ENCODE measurements around the gene KMO.

DNA sequence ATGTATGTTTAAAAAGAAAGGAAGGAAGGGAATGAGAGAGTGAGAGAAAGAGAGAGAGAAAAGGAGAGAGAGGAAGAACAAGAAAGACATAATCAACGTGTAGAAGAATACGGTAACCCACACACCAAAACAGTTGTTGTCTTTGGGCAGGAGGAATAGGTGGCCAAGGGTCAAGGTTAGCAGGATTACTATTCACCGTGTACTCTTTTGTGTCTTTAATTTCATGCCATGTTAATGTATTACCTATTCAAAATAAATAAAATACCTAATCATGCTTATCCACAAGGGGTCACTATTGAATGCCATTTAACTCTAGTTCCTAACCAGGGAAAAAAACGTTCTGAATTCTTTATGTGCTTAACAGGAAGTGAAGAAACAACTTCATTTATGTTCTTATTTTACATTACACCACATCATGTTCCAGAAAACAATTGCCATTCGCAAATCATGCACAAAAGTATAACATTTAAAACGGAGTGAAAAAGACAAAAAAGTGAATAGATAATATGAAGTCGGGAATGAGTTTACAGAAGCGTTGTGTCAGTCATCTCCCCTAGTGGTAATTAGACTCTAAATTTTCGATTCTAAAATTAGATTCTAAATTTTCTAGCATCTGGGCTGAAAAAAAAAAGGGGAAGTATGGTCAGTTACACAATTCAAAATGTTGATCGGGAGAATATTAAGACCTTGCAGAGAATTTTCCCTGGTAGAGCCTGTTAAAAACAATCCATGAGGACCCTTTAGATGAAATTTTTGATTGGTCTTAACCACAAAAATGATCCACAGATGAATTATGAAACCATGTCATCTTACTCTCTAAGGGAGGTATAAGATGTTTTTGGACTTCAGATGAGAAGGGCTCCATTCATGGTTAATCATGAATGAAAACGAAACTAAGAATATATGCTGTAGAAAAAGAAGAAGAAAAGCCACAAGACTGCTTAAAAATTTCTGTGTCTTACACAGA lies 700 bp upstream of the KMO start:
- TF ChIP-seq EZH2 (IDR thresholded peaks at IDR 0.05): no peak
- TF ChIP-seq, protein P1, sequence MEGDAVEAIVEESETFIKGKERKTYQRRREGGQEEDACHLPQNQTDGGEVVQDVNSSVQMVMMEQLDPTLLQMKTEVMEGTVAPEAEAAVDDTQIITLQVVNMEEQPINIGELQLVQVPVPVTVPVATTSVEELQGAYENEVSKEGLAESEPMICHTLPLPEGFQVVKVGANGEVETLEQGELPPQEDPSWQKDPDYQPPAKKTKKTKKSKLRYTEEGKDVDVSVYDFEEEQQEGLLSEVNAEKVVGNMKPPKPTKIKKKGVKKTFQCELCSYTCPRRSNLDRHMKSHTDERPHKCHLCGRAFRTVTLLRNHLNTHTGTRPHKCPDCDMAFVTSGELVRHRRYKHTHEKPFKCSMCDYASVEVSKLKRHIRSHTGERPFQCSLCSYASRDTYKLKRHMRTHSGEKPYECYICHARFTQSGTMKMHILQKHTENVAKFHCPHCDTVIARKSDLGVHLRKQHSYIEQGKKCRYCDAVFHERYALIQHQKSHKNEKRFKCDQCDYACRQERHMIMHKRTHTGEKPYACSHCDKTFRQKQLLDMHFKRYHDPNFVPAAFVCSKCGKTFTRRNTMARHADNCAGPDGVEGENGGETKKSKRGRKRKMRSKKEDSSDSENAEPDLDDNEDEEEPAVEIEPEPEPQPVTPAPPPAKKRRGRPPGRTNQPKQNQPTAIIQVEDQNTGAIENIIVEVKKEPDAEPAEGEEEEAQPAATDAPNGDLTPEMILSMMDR (IDR thresholded peaks at IDR 0.05): peak; percentile 70
- TF ChIP-seq EZH2phosphoT487 (IDR thresholded peaks at IDR 0.05): no peak

Measured in neural progenitor cell (in vitro differentiated cells).